NOMO-1 treated with DMSO at 0.1 percent for 48 hours (cell line): ENCODE results near the gene HJURP.

Source experiments
- DNase-seq: peaks from one replicate; lab custom pipeline; 2025; ENCODE audit not compliant: unreplicated experiment; lab: John Stamatoyannopoulos, UW

Gene HJURP

DNA sequence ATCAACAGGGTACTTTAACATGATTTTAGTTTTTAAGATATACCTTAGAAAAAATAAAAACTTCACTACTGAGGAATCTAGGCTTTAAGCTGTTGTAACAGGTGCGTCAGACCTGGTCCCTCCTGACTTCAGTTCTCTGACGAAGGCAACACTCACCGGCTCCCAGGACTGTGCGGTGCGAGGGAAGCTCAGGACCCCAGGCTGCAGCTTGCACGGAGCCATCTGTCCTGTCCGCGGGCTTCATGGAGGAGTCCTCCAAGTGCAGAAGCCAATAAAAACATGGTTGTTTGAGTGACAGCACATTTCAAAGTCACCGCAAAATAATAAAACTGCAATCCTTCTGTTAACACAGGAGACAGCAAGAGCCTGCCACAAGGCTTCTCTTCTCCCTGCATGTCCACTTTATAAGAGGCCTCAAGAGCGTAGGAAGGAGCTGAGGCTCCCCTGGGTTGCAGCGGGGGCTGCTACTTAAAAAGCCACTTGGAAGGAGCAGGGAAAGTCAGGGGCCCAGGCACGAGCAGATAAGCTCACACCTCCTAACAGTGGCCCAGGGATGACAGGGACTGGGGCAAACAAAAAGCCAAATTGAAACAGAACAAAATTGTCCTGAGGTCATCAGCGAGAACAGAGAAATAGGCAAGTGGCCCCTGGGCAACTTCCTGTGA is 4.6 kb downstream of the HJURP start:
- DNase-seq = no peak

DNA sequence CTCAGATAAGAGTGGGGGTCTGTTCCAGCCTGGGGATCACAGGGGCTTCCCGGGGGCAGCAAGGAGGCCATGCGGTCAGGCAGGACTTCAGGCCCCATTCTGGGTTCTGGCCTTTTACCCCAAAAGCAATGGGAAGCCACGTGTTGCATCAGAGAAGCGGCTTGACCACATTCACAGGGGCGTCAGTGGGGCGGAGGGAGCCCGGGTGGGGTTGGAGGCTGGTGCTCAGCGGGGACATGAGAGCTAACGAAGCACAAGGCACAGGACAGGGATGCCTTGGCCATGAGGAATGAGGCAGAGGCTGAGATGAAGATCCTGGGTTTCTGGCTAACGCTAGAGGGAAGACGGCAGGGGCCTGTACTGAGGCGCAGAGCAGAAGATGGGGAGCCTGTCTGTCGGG is 6.1 kb downstream of the HJURP start:
- no peak for DNase-seq

DNA sequence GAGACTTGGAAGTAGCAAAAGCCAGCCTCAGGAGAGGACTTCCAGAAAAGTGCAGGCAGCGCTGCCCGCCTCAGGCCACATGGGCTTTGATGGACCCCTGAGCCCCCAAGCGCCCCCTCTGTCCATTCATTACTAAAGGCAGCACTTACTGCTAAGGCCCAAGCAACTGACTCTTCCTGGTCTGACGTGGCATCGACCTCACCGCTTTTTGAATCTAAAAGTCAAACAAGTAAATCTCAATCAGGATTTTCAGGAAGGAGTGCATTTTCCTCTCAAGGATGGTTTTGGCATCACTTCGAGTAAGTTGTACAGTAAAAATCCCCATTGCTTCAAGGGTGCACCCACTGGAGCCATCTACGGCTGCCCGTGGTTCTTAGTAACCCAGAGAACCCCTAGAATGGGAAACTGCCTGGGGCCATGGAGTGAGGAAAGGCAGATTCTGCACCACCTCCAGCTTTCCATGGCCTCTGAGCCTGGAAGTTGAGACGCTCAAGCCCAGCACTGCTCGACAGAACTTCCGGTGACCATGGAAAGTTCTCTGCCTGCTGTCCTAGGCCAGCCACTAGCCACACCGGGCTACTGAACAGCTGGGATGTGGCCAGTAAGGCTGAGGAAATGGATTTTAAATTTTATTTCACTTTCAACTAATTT is 7.0 kb downstream of the HJURP start:
- no peak for DNase-seq

DNA sequence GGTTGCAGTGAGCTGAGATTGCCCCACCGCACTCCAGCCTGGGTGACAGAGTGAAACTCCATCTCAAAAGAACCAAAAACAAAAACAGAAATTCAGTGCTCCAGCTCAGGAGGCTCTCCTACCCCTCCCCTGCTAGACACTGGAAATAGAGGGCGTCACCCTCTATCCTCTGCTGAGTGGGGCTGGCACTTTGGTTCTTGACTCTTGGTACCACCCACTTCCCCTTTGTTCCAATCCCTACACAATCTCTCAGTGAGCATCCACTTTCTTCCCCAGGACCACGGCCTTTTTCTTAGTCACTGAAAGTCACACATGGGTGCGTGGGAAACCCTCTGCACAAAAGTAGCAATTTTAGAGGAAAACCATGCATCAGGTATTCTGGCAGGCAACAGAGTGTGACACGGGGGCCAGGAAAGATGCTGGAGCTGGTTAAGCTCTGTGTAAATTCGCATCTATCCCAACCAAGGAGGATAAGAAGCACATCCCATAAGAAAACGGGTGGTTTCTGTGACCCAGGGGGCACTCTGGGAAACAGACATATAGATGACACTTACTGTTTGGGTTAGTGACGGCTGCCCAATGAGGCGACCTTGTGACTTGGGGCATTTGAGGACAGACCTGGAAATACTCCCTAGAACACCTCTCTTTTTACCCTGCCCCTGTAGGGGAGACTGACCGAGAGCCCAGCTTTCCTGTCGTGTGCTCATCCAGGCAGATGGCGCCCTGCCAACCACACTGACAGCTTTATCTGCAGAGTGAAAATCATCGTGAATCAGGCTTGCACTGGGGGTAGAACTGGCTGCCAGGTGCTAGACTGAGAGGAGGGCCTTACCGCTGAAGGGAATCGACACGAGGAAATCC is 7.7 kb downstream of the HJURP start:
- no peak for DNase-seq

DNA sequence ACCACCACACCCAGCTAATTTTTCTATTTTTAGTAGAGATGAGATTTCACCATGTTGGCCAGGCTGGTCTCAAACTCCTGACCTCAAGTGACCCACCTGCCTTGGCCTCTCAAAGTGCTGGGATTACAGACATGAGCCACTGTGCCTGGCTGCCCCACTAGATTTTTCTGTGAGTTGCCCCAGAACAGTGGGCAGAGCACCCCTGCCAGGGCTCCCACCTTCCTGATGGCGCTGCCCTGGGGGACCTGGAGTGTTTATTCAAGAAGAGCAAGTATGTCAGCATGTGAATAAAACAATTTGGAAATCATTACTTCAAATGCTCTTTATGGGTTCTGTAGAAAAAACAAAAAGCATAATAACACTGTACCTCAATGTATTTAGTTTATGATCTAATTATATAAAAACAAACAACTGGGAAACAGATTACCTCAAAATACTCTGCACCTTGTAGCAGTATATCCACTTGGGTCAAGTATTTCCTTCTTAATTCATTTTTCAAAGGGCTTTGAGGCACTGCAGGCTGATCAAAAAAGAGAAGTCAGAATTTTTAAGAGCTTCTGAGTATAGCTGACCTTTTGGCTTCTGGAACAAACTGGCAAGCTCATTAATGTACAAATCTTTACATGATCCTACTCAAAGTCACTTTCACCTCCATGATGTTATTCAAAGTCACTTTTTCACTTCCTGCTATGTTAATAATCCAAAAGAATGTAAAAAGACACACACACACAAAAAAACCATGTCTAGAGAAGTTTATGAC is 8.9 kb downstream of the HJURP start:
- DNase-seq = no peak

DNA sequence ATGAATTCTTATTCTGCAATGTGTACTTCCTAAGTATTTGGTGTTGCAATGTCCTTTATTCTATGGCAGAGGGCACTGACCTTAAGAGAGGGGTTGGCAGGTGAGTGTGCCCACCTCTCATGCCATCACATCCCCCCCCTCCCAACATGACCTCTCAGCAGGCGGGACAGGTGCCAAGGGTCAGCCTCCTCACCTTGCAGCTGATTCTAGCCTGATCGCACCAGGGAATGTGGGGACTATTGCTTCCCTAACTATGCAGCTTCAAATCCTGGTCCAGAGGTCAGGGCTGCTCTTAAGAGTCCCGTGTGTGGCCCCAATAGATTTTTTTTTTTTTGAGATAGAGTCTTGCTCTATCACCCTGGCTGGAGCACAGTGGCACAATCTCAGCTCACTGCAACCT is 9.5 kb downstream of the HJURP start:
- DNase-seq = no peak

DNA sequence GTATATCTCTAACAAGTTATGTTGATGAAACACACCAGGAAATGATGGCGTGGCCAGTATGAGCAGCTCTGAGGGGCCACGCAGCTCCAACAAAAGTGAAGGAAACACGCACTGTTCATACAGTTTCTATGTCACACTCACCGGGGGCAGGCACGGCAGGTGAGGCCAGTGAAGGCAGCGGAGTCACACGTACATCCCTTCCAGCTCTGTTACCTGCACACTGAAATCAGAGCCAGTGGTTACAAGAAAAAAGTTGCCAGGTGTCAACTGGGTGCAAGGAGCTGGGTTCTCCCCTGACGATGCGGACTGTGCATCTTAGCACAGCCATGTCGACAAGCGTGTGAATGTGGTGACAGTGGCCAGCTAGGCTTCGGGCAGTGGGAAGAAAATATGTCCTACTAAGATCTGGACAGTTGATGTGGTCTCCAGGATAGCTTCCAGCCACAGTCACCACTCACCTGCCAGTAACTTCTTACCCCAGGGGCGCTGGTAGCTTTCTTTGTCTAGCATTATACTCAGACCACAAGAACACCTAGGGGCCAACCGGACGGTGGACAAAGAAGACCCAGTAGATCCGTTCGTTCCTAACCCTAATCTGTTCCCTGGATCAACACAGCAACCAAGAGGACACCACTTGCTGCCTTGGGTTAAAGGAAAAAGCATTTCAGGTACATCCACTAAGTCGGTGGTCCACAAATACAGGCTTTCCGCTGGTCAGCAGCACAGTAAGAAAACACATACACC is 10.1 kb downstream of the HJURP start:
- DNase-seq = no peak

DNA sequence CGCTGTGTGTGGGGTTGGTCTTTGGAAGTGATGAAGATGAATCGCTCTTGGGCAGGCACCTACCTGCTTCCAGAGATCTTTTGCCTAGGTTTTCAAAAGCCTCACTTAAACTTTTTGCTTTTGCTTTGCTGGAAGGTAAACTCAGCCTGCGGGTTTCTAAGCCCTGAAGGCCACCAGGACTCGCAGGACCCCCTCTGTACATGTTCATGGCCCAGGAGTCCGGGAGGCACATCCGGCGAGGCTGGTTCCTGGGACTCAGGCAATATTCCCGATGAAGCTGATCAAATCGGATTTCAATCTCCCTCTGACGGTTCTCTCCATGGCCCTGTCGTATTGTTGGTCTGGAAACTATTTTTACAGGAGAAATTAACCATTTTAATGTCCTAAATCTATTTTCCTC is 13.2 kb downstream of the HJURP start:
- DNase-seq = no peak

DNA sequence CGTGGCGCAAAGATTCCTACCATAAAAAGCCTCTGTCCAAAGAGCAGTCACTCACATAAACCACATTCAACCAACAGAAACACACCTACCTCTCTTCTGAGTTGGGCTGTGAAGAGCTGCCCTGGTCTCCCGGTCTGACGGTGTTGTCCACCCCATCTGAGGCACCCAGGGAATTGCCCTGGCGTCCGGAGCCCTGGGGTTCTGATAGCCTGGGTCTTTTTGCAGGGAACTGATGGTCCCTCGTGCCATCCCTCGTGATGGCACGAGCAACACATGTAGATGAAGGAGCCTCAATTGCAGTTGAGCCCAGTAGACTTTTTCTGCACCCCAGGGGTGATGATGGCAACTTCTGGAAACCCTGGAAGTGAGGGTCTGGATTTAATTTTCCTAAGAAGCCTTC is 13.8 kb downstream of the HJURP start:
- DNase-seq = no peak

DNA sequence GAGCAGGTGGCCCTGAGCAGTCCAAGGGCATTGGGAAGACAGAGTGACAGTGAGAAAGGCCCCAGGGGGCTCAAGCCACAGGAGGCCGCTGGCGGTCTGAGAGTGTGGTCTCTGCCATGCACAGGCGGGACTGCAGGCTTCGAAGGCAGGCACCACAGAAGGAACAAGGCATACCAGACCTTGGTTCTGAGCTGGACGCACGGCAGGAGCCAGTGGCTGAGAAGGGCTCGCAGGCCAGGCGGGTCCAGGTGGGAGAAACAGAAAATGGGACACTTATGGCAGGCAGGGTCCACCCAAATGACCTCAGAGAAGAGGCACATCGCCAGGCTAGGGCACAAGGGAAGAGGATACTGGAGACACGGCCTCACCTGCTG is 14.9 kb downstream of the HJURP start:
- no peak for DNase-seq

DNA sequence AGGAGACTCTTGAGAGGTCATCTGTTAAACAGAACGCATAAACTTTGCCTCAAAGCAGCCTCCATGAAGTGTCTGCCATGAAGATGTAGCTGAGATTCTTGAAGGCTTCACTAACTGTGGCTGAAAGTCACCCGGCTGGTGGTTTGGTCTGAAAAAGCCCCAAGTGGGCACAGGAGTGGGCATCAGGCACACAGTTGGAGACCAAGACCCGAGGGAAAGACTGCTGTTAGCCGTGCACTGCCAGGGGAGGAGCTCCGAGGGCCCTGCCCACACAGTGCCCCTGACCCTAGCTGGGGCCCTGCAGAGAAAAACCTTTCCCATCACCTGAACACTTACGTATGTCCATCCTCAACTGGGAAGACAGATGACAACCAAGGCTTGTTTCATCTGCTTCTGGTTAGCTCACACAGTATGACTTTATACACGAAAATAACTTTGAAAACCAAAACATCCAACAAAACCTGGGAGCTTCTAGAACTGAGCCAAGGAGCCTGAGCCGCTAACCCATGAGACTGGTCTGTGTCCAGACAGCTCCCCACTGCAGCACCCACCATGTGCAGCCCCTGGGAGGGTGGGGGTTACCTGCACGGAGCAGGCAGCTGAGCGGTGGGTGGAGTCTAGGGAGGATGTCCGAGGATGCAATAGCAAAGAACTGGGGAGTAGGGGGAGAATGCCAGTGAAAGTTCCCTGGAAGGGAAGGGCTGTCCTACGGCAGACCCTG is 15.4 kb downstream of the HJURP start:
- no peak for DNase-seq

DNA sequence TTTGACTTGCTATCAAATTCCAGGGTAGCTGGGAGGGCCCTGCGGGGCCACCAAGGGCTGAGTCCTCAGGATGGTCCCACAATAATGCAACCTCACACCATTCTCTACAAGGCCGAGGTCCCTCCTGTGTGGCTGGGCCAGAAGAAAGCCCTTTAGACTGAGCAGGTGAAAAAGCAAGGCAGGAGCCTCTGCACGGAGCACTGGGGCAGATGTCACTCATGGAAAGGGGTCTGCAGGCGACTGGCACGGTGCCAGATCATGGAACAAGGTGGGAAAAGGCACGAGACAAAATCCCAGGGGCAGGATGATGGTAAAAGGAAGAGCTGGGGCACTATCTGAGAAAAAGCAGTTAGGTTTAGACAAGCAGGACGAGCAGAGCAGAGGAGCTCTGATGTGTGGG is 16.1 kb downstream of the HJURP start:
- no peak for DNase-seq

DNA sequence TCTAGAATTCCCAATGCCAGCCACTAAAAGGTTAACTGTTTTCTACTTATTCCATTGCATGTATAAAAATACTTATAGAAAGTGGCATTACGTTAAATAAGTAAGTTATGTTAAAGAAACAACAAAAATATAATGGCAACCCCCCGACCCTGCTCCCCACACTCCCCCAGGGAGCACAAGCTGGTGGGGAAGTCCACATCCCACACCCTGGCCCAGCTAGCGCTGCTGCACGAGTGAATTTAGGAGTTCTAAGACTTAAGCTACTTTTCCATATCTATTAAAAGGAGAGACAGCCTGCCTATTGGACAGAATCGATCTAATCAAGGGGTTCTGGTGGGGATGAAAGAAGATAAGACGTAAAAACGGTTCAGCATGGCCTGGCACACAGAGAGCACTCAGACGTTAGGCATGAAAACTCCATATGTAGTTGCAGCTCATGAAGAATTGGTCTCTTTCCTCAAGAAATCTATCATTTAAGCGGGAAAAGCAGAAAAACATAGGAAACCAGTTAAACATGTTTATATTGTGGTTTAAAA is 16.6 kb downstream of the HJURP start:
- no peak for DNase-seq

DNA sequence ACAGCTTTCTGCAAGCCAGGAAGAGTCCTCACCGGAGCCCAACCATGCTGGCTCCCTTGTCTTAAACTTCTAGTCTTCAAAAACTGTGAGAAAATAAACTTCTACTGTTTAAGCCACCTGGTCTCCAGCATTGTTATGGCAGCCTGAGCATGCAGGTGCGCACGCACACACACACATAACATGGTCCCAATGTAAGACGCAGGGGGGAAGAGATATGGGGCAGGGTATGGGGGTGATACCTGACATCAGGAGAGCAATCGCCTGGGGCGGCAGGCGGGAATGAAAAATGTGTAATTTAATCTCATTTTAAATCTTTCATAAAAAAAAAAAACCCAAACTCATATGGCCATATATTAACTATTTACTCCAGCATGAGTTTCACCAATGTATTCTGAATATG is 18.0 kb downstream of the HJURP start:
- no peak for DNase-seq

DNA sequence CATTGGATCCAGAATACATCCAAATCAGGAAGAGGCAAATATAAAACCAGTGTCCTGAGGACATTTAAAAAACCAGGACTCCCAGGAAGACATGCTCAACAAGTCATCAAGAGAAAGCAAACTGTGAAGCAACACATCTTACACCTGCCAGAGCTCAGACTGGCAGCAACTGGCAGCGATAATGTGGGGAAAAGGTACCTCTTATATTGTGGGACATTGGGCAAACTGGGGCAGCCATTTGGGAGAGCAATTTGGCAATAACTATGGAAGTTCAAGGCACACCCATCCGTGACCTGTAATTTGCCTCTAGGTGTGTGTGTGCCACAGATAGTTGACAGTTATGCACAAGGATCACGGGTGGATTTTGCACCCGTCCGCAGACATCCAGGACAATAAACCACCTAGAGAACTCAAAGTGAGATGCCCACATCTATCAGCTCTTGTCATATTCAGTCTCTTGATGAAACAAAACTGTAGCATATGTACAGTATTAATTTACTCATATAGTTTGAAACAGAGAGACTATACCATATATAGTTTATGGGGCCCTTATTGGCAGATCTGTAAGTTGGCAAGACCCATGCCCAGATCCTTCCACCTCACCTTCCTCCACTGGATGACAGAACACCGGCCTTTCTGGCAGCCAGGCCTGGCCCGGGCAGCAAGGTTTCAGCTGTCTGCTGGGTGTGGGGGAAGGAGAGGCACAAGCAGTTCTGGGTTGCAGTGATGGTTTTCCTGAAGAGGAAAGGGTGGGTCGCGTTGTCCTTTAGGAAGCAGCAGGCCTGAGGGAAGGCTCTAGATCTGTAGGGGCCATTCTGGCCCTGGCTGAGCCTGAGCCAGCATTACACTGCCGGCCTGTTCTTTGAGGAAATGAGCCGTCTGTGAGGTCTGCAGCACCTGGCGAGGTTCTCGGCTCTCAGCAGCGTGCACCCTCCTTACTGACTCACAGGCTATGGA is 18.8 kb downstream of the HJURP start:
- no peak for DNase-seq

DNA sequence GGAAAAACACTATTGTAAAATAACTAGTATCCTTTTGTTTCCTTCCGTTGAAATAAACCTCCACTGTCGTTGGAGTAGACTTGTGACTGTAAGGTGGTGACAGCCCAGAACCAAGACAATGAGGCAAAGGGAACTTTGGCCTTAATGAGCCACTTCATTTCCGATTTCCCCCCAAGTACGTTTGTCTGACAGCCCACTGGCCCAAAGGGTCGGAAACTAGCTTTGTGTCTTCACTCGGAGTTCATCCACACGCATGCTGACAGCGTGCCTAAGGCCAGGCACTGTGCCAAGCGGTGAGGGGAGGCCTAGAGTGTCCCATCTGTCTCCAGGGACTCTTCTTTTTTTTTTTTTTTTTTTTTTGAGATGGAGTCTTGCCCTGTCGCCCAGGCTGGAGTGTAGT is 21.0 kb downstream of the HJURP start:
- no peak for DNase-seq

DNA sequence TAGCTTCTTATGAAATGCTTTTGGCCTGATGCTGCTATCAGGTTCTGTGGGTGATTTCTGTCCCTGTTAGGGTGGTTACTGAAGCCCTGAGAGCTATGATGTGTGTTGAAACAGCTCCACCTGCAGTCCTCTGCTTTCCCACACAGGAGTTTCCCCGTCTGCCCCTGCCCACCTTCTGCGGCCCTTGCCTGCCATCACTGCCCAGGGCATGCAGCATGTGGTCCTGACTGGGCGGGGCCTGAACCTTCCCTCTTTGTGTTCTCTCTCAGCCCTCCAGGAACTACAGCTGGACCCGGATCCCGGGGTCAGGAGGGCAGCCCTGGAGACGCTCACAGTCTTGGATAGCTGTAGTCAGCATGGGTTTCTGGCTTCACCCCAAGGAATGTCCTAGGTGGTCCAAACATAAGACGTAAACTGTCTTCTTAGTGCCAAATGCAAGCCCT is 21.4 kb downstream of the HJURP start:
- DNase-seq = no peak

DNA sequence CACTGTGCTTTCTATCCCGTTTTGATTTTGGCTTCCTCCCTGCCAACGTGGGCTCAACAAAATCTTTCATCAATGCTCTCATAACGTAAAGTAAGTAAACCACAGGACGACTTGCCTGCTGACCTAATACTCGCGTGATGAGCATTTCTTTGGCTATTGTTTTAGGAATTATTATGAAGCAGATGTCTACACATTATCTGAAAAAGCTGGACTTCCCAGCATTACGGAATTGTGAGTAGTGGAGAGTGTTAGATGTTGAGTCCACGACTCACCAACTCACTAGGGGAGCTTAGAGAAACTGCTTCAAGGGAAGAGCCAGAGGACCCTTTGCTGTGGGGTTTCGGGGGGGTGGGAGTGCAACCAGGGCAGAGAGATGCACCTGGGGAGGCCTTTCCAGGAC is 21.9 kb downstream of the HJURP start:
- DNase-seq = no peak

DNA sequence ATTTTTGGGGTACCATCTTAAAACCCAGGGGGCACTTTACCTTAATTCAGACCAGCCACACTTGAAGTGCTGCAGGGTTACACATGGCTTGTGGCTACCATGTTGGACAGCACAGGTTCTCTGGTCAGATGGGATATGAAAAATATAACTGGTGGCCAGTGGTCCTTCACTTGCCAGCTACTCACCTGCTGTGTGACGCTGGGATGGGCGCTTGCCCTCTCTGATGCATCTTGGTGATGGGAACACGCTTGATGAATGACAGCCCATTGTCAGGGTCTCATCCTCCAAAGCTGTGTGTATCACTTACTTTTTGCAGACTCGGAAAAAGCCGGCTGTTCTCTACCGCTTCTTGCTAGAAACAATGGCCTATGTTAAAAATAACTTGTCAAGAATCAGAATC is 22.5 kb downstream of the HJURP start:
- no peak for DNase-seq
